ENCODE results near the gene XRCC1. TPM values are rescaled to one million over a fixed set of nuclear protein-coding genes. Genes with fewer than 3 reads are reported as not detected.

The XRCC1 gene
- total RNA-seq, 6 experiments from 2014 or later = 5.5 to 8.4 (median 7.5) TPM

DNA sequence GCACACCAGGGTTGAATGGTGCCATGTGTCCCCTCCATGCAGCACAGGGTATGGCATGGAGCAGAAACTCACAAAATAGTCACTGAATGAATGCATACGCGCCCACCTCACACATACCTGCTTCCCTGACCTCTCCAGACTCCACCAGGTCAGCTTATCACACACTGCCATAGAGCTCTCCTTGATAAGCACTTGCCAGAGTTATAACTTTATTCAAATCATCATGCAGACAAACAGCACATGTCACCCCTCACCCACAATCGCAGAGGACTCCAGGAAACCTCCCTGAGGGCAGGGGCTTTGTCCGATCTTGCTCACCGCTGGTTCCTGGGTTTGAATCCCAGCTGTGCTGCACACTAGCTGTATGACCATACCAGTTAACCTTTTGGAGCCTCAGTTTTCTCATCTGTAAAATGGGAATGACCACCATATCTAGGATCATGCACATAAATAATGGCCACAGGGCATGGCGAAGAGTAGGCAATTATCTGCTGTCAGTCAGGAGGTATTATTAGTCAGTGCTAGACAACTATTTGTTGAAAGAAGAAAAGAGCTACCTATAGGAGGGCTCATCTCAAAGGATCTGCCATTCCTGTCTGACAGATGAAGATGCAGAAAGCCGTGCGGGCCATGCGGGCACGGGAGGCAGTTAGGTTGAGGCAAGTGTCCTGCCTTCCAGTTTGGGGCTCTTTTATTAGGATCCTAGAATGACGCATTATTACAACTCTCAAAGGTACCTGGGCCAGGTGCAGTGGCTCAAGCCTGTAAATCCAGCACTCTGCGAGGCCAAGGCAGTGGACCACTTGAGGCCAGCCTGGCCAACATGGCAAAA, 14.0 kb downstream of the XRCC1 start:
- no peak for ATAC-seq
- H3K4me3 ChIP-seq = no peak overlapping the region
- H3K27me3 ChIP-seq = no peaks in the 10 kb centered on the region
- no peak for DNase-seq
- intact Hi-C loops (cut with DNase I) = no loop called here
- no peaks in the 10 kb centered on the region for H3K4me1 ChIP-seq
- 73% methylated on average over 4 of the region's 12 CpGs for WGBS (ENCODE audit: insufficient coverage, low coverage, low lambda C conversion rate, missing lambda C conversion rate)
- no peaks in the 10 kb centered on the region for H3K36me3 ChIP-seq
- TF ChIP-seq, protein P1, sequence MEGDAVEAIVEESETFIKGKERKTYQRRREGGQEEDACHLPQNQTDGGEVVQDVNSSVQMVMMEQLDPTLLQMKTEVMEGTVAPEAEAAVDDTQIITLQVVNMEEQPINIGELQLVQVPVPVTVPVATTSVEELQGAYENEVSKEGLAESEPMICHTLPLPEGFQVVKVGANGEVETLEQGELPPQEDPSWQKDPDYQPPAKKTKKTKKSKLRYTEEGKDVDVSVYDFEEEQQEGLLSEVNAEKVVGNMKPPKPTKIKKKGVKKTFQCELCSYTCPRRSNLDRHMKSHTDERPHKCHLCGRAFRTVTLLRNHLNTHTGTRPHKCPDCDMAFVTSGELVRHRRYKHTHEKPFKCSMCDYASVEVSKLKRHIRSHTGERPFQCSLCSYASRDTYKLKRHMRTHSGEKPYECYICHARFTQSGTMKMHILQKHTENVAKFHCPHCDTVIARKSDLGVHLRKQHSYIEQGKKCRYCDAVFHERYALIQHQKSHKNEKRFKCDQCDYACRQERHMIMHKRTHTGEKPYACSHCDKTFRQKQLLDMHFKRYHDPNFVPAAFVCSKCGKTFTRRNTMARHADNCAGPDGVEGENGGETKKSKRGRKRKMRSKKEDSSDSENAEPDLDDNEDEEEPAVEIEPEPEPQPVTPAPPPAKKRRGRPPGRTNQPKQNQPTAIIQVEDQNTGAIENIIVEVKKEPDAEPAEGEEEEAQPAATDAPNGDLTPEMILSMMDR (IDR thresholded peaks at IDR 0.05) = no peak
- TF ChIP-seq POLR2A (IDR thresholded peaks at IDR 0.05) = no peak
- no peaks in the 10 kb centered on the region for H3K9me3 ChIP-seq
- H3K27ac ChIP-seq = no peak overlapping the region

DNA sequence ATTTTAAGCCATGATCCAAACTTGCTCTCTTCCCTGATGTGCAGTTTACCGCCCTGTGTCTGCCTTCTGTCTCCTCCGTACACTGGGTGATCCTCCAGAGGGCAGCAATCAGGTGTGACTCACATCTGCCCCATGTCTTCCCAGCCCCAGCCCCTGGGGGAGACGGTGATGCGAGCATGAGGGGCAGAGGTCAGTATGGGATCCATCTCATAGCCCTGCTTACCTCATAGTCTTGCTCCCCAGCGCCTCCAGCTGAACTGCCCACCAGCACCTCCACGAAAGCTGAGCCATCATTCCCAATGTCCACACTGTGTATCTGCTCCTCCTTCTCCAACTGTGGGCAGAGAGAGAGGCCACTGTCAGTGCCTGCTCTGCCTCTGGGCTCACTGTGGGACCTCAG, 14.6 kb downstream of the XRCC1 start:
- Histone ChIP-seq H3K9me3 (no peaks in the 10 kb centered on the region), H3K27me3 (no peaks in the 10 kb centered on the region), H3K27ac (no peak overlapping the region), H3K4me1 (no peaks in the 10 kb centered on the region), H3K36me3 (no peaks in the 10 kb centered on the region), H3K4me3 (no peak overlapping the region)
- ATAC-seq (peak in 1 of 4 donors; percentile 20), DNase-seq (no peak)
- intact Hi-C loops (cut with DNase I) = no loop called here
- no peak for TF ChIP-seq POLR2A (IDR thresholded peaks at IDR 0.05)
- TF ChIP-seq, protein P1 (IDR thresholded peaks at IDR 0.05) = no peak
- 83% methylated on average over 3 of the region's 6 CpGs for WGBS (ENCODE audit: insufficient coverage, low coverage, low lambda C conversion rate, missing lambda C conversion rate)

DNA sequence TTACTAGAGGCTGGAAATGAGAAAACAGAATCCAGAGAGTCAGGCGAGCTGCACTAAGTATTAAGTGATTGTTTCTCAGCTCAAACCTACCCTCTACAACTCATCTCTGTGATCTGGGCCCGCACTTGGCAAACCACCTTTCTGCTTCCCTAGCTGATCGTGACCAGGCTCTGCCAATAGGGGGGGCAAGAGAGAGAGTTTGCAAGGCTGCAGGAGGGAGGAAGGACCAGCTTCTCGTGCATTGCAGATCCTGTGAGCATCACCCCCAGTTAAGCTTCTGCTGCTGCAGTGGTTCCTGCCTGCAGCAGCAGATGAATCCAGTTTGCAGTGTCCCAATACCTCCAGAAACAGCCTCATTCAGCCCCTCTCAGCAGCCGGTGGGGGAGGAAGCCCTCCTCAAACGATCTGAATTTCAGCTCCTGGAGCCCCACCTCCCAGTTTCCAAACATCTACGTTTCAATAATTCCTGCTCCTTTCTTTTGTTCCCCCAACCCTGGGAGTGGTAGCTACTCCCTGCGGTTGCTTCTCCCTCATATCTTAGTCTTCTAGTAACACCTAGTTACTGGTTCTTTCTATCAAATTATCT, 20.0 kb downstream of the XRCC1 start:
- no peaks in the 10 kb centered on the region for H3K27me3 ChIP-seq
- no peak overlapping the region for H3K27ac ChIP-seq
- no peaks in the 10 kb centered on the region for H3K9me3 ChIP-seq
- DNase-seq (peak; percentile 64 to 76 (median 70)), ATAC-seq (peak; percentile 79 to 95 (median 92))
- no peak overlapping the region for H3K4me3 ChIP-seq
- intact Hi-C loops (cut with DNase I) = loop anchor here in 1 of 2 donors (10.0 kb wide), 1 partner anchor 100 kb away; no protein-coding TSS in a partner anchor
- TF ChIP-seq POLR2A (IDR thresholded peaks at IDR 0.05) = no peak
- TF ChIP-seq, protein P1 (IDR thresholded peaks at IDR 0.05) = peak; percentile 60 to 76 (median 74)
- H3K4me1 ChIP-seq = no peaks in the 10 kb centered on the region
- H3K36me3 ChIP-seq = peaks cover 0 to 21% (median 0%) of the 10 kb centered on the region in 4 donors
- WGBS (ENCODE audit: insufficient coverage, low coverage, low lambda C conversion rate, missing lambda C conversion rate) = 49% methylated on average over 6 of the region's 8 CpGs

GRCh38 chr19:43554317-43554895, 20.9 kb downstream of the XRCC1 start:
- Histone ChIP-seq H3K27ac (no peak overlapping the region), H3K4me1 (no peaks in the 10 kb centered on the region), H3K4me3 (no peak overlapping the region), H3K36me3 (peaks cover 0 to 21% (median 0%) of the 10 kb centered on the region in 4 donors), H3K9me3 (no peaks in the 10 kb centered on the region), H3K27me3 (no peaks in the 10 kb centered on the region)
- DNase-seq (no peak), ATAC-seq (no peak)
- WGBS (ENCODE audit: insufficient coverage, low coverage, low lambda C conversion rate, missing lambda C conversion rate) = 91% methylated on average over 13 of the region's 15 CpGs
- intact Hi-C loops (cut with DNase I) = loop anchor here in 1 of 2 donors (10.0 kb wide), 1 partner anchor 100 kb away; no protein-coding TSS in a partner anchor
- TF ChIP-seq, protein P1 (IDR thresholded peaks at IDR 0.05) = no peak
- no peak for TF ChIP-seq POLR2A (IDR thresholded peaks at IDR 0.05)

Data from right lobe of liver (tissue), 6 donors.